Measurements from ENCODE around the gene GRPR.

The GRPR gene

DNA sequence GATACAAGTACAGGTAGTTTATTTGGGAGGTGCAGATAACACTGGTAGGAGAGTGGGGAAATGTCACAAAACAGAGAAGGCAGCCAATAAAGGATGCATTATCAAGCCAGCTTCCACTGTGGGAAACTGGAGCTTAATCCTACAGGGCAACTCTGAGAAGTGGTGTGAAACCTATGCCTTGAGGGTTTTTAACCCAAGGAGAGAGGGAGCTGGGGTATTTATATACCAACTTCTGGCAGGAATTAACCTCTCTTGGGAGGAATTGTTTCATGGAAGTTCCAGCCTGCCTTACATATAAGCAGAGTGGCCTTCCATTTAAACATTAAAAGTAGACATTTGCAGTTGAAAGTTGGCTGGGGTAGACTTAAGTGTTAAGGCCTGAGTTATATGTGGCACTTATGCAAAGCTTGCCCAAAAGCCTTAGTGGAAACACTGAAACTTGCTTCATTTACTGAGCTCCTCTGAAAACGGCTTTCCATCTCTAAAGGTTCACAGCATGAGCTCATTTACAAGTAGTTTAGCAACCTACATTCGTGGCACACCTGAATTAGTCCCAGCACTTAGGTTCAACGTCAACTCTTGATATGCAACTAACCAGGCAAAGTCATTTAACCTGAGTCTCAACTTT is 63.1 kb downstream of the GRPR start:
- no peak for DNase-seq

DNA sequence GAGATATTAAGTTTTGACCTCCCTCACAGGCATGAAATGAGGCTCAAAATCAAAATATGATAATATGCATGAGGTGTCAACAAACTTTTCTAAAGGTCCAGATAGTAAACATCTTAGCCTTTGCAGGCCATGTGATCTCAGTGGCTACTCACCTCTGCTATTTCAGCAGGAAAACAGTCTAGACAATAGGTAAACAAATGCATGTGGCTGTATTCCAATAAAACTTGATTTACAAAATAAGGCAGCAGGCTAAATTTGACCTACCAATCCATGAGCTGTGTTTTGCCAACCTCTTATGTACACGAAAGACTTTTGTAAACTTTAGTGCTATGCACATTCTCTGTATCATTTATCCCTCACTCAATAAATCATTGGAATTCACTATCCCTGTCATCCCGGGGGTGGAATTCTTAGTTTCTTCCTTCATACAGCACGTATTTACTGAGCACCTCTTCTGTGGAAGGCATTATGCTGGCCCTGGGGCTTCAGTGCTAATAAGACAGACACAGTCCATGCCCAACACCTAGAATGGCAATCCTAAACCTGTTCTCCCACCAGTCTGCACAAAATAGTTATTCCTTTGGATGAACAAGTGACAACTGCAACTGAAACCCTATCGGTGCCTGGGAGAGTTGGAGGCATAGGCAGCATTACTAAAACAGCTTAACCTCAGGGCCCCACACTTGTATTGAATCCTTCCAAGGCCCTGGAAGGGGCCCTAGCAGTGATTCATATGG is 63.8 kb downstream of the GRPR start:
- DNase-seq: no peak

- no peak for DNase-seq
These were observed 65.3 kb downstream of the GRPR start for GRCh38 chrX:16188687-16189086.

DNA sequence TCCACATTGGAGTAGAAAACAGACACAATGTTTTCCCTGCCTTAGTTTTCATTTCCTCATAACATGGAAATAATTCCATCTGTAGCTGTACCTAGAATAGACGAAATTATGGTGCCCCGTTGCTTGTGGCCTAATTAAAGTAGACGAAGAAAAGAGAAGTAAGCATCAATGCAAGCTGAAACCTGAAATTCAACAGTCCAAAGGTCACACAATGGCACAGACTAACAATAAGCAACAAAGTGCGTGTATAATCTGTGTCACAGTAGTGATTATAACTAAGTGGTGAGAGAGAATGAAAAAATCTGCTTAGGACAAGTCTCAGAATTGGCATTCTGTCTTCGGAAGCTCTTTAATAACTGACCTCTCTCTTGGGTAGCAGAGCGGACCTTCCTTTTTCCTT is 68.2 kb downstream of the GRPR start:
- DNase-seq: no peak

DNA sequence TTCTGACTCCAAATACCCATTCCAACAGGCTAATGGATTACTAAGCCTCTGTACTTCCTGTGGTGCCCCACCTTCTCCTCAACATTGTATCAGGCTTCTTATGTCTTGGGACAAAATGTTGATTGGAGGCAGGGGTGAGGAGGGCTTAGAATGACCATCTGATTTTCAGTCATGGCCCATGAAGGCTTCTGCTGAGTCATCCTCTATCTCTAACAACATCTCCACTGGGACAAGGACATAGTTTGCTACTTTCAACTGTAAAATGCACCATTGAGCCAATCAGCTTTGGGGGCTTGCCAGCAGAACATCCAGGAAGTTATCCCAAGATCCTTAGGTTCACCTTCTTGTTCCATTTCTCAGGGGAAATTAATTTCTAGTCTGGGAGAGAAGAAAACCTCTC is 73.5 kb downstream of the GRPR start:
- no peak for DNase-seq

GRCh38 chrX:16199343-16199742 is 76.0 kb downstream of the GRPR start:
- DNase-seq: no peak

DNA sequence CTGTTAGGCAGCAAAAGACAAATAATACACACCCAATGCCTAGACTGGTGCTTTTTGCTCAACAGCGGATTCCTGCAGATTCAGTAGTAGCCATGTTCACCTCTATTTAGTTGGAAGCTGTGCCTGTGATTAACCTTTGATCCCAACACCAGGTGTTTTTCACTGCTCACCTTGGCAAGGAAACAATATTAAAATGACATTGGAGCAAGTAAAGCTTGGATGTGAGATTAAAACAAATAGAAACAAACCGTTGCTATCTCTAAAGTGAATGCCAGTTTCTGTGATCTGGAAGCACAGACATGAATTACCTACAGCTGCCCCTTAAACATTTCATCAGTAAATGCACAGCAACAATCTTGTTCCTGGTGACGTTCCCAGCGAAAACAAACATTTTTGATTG is 79.6 kb downstream of the GRPR start:
- no peak for DNase-seq

Measured in stimulated activated CD4-positive, alpha-beta T cell treated with anti-CD3 and anti-CD28 coated beads, Interleukin-15, amount 100 ng/mL, for 24 hours (primary cell).